WERI-Rb-1 (cell line): ENCODE data around the gene SH3PXD2B.
"Not testable (repeated sequence)": the region's sequence is repeated elsewhere in the genome, so short reads cannot be mapped to it uniquely, and the experiment has no call there.

ENCODE experiments used
- DNase-seq: peaks from one replicate; pipeline ENCODE4 v3.0.0-alpha.2; 2020
- H3K27ac ChIP-seq: fragments of 250-450 bp; sonication (Bioruptor Pico); 2 replicates; pipeline ENCODE4 v1.5.1; 2020; ENCODE audit warnings: mild to moderate bottlenecking, moderate library complexity
- H3K27me3 ChIP-seq: fragments of 250-450 bp; sonication (Bioruptor Pico); 2 replicates; pipeline ENCODE4 v1.5.1; 2021; ENCODE audit warnings: mild to moderate bottlenecking, low read depth, moderate library complexity; ENCODE audit not compliant: insufficient read depth, severe bottlenecking
- H3K36me3 ChIP-seq: fragments of 250-450 bp; sonication (Bioruptor Pico); 2 replicates; pipeline ENCODE4 v1.5.1; 2020; ENCODE audit warnings: mild to moderate bottlenecking, moderate library complexity
- H3K4me3 ChIP-seq: 2 replicates; pipeline ENCODE4 v1.5.1; 2011; ENCODE audit warnings: low read depth, mild to moderate bottlenecking, control low read depth, low read length
- H3K9me3 ChIP-seq: fragments of 250-450 bp; sonication (Bioruptor Pico); 2 replicates; pipeline ENCODE4 v1.5.1; 2021; ENCODE audit warnings: mild to moderate bottlenecking, moderate library complexity; ENCODE audit not compliant: severe bottlenecking
- CTCF ChIP-seq: IDR thresholded peaks from 2 replicates; pipeline ENCODE4 v1.5.1; 2011; ENCODE audit warnings: low read depth, mild to moderate bottlenecking, control low read depth, inconsistent platforms, low read length

SH3PXD2B gene

DNA sequence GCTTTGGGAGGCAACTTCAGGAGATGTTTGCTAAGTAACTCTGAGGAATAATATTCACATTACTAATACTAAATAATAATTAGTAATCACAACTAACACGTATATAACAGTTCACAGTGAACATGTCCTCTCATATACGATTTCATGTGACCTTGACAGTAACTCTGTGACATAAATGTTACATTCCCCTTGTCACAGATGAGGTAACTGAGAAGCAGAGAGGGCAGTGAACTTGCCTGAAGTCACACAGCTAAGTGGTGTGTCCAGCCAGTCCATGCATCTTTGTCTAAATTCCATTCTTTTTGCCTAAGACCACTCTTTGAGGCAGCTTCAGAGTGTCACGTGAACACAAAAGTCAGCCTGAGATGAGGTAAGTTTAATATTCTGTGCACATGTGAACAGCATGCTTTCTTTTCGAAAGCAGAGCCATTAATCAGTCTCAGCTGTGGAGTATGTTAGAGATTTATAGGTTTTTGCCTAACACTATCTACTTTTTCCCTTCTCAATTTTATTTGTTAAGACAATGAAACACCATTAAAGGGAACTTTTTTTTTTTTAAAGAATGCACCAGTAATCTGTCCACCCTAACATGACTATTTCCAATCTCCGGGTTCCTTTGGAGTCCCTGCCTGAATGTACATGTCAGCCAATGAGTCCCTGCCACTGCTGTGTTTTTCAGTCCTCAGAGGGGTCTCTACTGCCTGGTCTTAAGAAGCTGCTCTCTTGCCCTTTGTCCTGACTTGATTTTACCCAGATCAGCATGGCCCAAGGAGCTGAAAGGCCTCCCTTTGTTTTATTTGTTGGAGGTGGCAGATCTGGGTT, 43.5 kb downstream of the SH3PXD2B start:
- TF ChIP-seq CTCF: no peak
- Histone ChIP-seq H3K36me3 (no peaks in the 10 kb centered on the region), H3K27ac (no peak overlapping the region), H3K9me3 (no peaks in the 10 kb centered on the region), H3K4me3 (no peak overlapping the region), H3K27me3 (peaks cover 16% of the 10 kb centered on the region)
- DNase-seq: no peak

DNA sequence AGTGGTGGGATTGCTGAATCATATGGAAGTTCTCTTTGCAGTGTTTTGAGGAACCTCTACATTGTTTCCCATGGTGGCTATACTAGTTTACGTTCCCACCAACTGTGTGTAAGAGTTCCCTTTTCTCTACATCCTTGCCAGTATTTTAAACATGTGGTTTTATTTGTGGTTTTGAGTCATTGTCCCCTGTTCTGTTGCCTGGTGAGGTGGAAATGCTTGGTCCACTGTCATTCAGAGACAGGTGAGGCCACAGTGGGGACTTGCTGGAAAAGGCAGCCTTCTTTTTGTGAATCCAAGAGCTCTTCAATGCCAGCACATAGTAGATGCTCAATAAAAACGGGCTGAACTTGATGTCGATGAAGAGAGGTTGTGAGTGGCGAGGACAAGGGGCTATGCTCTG, 44.2 kb downstream of the SH3PXD2B start:
- no peak overlapping the region for H3K27ac ChIP-seq
- TF ChIP-seq CTCF: no peak
- H3K36me3 ChIP-seq: no peaks in the 10 kb centered on the region
- H3K4me3 ChIP-seq: no peak overlapping the region
- peaks cover 16% of the 10 kb centered on the region for H3K27me3 ChIP-seq
- H3K9me3 ChIP-seq: no peaks in the 10 kb centered on the region
- DNase-seq: no peak

DNA sequence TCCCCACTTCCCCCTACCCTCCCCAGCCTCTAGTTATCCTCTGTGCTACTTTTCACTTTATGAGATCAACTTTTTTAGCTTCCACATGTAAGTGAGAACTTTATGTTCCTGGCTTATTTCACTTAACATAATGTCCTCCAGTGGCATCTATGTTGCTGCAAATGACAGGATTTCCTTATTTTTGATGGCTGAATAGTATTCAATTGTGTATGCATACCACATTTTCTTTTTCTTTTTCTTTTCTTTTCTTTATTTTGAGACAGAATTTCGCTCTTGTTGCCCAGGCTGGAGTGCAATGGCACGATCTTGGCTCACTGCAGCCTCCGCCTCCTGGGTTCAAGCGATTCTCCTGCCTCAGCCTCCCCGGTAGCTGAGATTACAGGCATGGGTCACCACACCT, 44.8 kb downstream of the SH3PXD2B start:
- not testable (repeated sequence) for H3K9me3 ChIP-seq, H3K27ac ChIP-seq, H3K4me3 ChIP-seq, DNase-seq, H3K36me3 ChIP-seq
- H3K27me3 ChIP-seq: peaks cover 16% of the 10 kb centered on the region

- Histone ChIP-seq H3K9me3 (no peaks in the 10 kb centered on the region), H3K27ac (no peak overlapping the region), H3K4me3 (no peak overlapping the region), H3K36me3 (no peaks in the 10 kb centered on the region), H3K27me3 (peaks cover 30% of the 10 kb centered on the region)
- no peak for DNase-seq
- TF ChIP-seq CTCF: no peak
These were observed 46.5 kb downstream of the SH3PXD2B start for GRCh38 chr5:172407822-172408221.

DNA sequence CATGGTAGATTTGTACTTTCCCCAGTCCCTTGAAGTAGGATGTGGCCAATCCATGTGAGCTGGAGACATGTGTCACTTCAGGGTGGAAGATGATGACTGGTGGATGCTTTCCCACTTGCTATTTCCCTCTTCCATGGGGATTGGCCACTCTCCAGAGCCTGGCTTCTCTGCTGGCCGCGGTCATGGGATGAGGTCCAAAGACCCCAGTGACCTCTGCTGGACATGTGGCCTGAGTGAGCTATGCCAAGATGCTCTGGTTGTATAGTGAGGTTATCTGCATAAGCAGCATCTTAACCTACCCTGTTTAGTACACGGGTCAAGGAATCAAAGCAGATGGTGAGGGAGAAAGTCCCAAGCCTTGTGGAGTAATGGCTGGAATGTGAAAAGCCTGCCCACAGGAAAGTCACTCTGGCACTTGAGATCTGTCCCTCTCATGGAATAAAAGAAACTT, 47.1 kb downstream of the SH3PXD2B start:
- no peak overlapping the region for H3K27ac ChIP-seq
- no peak for TF ChIP-seq CTCF
- DNase-seq: no peak
- no peaks in the 10 kb centered on the region for H3K9me3 ChIP-seq
- peaks cover 36% of the 10 kb centered on the region for H3K27me3 ChIP-seq
- no peak overlapping the region for H3K4me3 ChIP-seq
- H3K36me3 ChIP-seq: no peaks in the 10 kb centered on the region

DNA sequence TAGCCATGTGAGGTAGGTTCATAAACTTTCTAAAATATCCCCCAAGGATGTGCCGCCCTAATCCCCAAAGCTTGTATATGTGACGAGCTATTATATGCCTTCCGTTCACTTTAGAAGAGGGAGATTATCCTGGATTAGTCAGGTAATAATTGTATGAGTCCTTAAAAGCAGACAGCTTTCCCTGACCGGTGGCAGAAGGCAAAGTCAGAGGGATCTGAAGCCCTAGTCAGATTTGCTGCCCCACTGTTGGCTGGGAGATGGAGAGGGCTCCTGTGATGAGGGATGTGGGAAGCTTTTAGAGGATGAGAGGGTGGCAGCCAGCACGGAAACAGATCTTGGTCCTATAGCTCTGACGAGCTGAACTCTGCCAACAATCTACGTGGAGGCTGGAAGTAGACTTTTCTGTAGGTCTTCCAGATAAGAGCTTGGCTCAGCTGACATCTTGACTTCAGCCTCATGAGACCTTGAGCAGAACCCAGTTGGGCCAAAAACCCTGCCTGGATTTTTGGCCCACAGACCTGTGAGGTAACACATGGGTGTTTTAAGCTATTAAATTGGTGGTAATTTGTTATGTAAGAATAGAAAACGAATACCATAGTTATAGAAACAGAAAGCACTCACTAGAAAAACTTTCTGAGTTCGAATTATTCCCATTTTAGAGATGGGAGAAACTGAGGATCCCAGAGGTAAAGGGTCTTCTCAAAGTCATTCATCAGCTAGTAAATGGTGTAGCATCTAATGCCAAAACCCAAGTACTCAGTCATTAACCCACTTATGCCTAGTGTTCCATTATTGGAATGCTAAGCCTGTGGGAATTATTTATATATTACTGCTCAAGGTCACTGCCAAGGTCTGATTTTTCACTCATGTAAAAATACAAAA, 48.9 kb downstream of the SH3PXD2B start:
- no peak overlapping the region for H3K4me3 ChIP-seq
- no peaks in the 10 kb centered on the region for H3K9me3 ChIP-seq
- TF ChIP-seq CTCF: no peak
- H3K36me3 ChIP-seq: no peaks in the 10 kb centered on the region
- no peak overlapping the region for H3K27ac ChIP-seq
- peak; percentile 71 for DNase-seq
- H3K27me3 ChIP-seq: peaks cover 46% of the 10 kb centered on the region
